HT1080 (cell line): Measurements from ENCODE around the gene C1orf50. TPM values are rescaled to one million over a fixed set of nuclear protein-coding genes. Genes with fewer than 3 reads are reported as not detected.
A peak's percentile ranks its signal among the peaks of the same experiment; 100 is the strongest.
"Not testable (repeated sequence)": the region's sequence is repeated elsewhere in the genome, so short reads cannot be mapped to it uniquely, and the experiment has no call there.

Experiments used
- DNase-seq: peaks from one replicate; pipeline ENCODE4 v3.0.0-alpha.2; 2015; ENCODE audit warnings: low read depth
- total RNA-seq: library from RNA; depleted of rRNA; stranded (reverse); fragments of >200 nt; shearing (Covaris generic); gene quantifications from 2 replicates; pipeline ENCODE4 v1.2.3, GENCODE V29; 2014; rRNA removed

The C1orf50 gene
- total RNA-seq, 1 experiment from 2014 or later = 1.3 TPM

DNA sequence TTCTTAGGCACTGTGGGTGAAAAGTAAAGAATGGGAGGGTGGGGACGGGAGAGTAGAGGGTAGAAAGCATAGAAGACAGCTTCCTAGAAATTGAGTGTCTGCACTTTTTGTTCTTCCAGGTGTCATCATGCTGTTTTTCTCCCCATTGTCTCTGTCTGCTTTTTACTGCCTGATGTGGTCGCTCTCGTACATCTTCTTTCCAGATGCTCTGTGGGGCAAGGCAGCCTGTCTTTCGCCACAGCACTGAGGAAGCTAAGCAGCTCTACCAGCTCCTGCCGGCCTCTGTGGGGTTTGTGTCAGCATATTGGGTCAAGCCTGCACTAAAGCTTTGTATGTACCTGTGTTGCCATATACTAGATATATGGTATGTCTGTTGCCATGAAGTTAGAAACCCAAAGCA is 30.9 kb downstream of the C1orf50 start:
- no peak for DNase-seq

GRCh38 chr1:42801832-42802473 is 34.9 kb downstream of the C1orf50 start:
- no peak for DNase-seq

DNA sequence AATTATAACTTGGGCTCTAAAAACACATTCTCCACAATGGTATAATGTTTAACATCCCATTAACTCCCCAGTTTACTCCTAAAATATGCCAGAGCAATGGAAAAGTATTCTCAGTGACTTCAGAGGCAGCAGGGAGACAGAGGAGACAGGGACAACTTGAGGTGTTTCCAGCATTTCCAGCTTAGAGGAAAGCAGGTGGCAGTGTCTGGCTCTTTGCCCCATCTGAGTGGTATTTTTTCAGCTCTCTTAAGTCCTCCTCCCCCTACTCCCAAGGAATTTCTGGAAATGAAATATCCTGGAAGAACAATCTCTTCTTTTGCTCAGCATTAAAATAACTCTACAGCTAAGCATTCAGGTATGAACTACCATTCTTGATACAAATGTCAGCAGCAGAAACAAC is 39.1 kb downstream of the C1orf50 start:
- no peak for DNase-seq

GRCh38 chr1:42806593-42806992 is 39.5 kb downstream of the C1orf50 start:
- DNase-seq = no peak

DNA sequence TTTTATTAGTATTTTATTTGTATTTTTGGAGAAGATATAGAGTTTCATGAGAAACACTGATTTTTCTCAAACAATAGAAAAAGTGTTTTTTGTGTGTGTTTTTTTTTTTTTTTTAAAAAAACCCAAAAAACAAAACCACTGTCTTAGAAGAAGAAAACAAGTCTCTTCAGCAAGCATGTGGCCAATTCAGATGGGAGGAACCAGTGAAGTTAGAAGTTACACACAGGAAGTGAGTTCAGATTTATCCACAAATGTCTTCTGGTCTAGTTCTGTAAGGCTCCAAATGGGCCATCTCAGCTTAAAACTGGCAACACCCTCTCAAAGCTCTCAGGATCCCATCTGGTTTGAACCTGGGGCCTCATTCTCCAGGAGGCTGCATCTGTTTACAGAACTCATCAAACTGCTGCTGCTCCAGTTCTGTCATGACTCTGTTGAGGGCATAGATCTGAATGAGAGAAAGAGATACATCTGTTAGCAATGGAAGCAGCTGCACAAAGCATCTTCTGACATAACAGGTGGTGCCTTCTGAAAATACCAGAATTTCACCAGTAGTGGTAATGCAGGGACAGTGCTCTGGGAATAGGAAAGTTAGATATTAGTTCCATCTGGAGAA is 40.1 kb downstream of the C1orf50 start:
- no peak for DNase-seq

DNA sequence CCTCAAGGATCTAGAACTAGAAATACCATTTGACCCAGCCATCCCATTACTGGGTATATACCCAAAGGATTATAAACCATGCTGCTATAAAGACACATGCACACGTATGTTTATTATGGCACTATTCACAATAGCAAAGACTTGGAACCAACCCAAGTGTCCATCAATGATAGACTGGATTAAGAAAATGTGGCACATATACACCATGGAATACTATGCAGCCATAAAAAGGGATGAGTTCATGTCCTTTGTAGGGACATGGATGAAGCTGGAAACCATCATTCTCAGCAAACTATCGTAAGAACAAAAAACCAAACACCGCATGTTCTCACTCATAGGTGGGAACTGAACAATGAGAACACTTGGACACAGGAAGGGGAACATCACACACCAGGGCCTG is 47.8 kb downstream of the C1orf50 start:
- DNase-seq = not testable (repeated sequence)

DNA sequence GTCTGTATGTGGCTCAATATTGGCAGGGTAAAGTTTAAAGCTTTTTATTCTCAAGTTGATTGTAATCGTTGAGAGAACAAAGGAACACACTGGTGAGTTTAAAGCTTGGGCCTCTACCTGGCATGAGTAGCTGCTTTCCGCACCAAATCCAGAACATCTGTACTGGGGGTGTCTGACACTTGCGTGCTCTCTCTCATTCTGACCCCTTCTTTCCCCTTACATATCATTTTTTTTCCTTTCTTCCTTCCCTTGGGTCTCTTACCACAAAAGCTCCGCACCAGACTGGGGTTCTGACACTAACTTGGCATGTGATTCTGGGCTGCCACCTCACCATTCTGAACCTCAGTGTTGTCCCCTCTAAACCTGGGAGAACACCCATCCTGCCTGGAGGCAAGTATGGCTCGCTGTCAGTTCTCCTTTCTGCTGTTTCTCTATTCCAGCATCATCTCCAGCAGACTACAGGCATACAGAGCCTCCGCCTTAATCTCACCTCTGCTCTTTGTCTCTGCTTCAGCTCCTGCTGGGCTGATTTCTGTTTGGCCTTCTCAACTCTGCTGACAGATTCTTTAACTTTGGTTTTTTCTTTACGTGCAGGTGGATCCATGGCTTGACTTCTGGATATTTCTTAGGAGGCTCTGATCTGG is 49.0 kb downstream of the C1orf50 start:
- DNase-seq = peak; percentile 5

DNA sequence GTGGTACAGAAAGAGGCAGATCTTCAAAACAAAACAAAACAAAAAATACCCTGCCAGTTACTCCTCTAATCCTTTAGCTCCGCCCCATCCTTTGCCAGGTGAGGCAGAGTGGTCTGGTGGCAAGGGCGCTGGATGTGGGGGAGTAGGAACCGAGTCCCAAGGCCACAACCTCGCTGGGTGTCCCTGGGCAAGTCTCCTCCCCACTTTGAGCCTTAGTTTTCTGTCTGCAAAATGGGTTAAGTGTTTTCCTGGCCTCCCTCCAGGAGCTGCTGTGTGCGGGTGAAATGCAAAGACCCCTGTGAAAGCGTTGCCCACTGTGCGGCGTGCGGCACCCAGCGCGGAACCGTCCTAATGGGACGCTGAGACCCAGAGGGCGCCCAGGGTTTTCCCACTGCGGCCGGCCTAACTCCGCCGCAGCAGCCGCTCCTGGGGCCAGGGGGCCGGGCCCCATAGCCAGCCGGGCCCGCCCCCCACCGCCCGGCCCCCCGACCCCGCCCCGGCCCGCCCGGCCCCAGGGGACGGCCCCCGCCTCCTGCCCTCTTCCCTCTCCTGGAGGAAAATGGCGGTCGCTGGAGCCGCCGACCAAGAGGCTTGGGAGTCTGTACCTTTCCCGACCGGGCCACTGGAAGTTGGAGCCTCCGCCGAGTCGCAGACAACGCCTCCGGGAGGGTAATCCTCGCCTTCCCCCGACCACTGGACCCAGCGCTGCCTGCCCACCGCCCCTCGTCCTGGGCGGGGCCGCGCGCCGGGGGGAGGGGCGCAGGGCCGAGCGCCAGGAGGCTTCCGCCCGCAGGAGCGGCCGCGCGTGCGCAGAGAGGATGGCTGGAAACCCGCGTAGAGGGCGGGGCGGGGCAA is 49.8 kb downstream of the C1orf50 start, which contains the start of the genes ERMAP and SVBP:
TSS of gene ERMAP (plus strand) at position 538 of the 855 bp plus-strand sequence. CDS start 13,327 bp downstream, outside the sequence.
TSS of gene SVBP (minus strand) at position 813 of the 855 bp plus-strand sequence. CDS start 853 bp downstream, outside the sequence.
- DNase-seq = peak; percentile 80

- DNase-seq = peak; percentile 8
These were observed 50.4 kb downstream of the C1orf50 start for GRCh38 chr1:42817440-42817767.

- DNase-seq = no peak
These were observed 50.9 kb downstream of the C1orf50 start for GRCh38 chr1:42817976-42818375.

- no peak for DNase-seq
These were observed 53.8 kb downstream of the C1orf50 start for GRCh38 chr1:42820813-42821212.

GRCh38 chr1:42821690-42822089 is 54.6 kb downstream of the C1orf50 start:
- DNase-seq = no peak

DNA sequence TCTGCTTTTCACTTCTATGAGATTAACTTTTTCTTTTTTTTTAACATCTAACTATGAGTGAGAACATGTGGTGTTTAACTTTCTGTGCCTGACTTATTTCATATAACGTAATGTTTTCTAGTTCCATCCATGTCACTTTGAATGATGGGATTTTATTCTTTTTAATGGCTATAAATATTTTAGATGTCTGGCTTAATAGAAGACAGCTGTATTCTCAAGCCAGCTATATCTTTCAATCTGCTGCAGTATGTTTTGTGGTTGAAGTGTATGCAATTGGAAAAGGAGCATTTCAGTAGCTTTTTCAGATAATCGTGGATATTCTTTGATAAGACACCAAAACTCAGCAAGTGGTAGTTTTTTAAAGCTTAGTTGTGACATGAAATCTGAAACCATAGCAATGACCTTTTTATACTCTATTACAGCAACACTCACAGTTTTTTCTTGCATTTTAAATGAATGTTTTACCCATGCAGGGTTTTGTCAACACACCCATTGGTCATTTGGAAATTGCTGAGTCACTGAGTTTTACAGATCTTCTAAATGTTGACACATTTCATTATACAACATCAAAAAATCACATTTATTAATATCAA is 55.8 kb downstream of the C1orf50 start:
- DNase-seq = no peak

DNA sequence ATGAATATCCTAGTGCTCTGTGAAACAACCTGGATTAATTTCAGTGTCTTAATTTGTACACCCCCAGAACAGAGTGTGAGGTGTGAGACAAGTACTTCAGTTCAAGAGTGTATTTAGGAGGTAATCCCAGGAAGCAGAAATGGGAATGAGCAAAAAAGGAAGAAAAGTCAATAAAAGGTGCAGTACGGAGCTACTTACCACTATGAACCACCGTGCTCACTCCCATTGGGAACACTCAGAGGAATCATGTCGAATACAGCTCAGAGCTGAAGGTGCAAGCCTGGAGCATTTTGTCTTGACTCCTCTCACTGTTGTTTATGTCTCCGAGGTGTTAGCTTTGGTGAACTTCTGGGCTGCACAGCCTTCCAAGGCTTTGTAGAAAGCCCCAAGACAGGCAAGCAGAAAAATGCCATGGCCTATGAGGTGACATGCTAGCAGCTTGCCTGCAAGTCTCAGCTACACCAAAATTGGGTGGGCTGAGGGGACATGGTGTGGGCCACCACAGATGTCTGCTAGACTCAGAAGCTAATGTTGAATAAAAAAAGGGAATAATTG is 57.5 kb downstream of the C1orf50 start:
- DNase-seq = no peak

GRCh38 chr1:42825036-42825851 is 58.2 kb downstream of the C1orf50 start:
- DNase-seq = no peak

Other genes starting within 250 kb of the C1orf50 start
- gene PPIH, start 108.8 kb upstream of the C1orf50 start, total RNA-seq = 107 and 124 TPM in 2 replicates
- 1,248 and 1,380 TPM in 2 replicates for gene YBX1, start 84.8 kb upstream of the C1orf50 start, total RNA-seq
- not detected in 2 replicates for gene CLDN19, start 27.0 kb upstream of the C1orf50 start, total RNA-seq
- gene P3H1, start 221 bp upstream of the C1orf50 start, total RNA-seq = 61.5 and 62.3 TPM in 2 replicates
- gene TMEM269, start 17.7 kb downstream of the C1orf50 start, total RNA-seq = 0.03 TPM in 1 of 2 replicates, not detected in the other
- gene ERMAP, start 49.9 kb downstream of the C1orf50 start, total RNA-seq = 3.3 and 5.9 TPM in 2 replicates
- 16.6 and 16.8 TPM in 2 replicates for gene SVBP, start 50.1 kb downstream of the C1orf50 start, total RNA-seq
- 10.6 and 12.0 TPM in 2 replicates for gene ZNF691, start 79.4 kb downstream of the C1orf50 start, total RNA-seq
- gene SLC2A1, start 191.6 kb downstream of the C1orf50 start, total RNA-seq = 166 and 204 TPM in 2 replicates